Fibroblast of lung (primary cell): ENCODE data around the gene POLR2B. TPM values are rescaled to one million over a fixed set of nuclear protein-coding genes. Genes with fewer than 3 reads are reported as not detected.

Experiments used
- DNase-seq, 2 donors: peaks; one replicate each; pipeline versions ENCODE4 v3.0.0 to v3.0.0-alpha.2; 2010; ENCODE audit warnings: low read depth in 2 of 2
- H2AFZ ChIP-seq: 2 replicates; pipeline ENCODE4 v1.5.1; 2012; ENCODE audit warnings: low read length, control low read depth, inconsistent platforms
- H3K27ac ChIP-seq: 2 replicates; pipeline ENCODE4 v1.5.1; 2011; ENCODE audit warnings: low read length, control low read depth; ENCODE audit not compliant: insufficient read depth
- H3K27me3 ChIP-seq: 2 replicates; pipeline ENCODE4 v1.5.1; 2011; ENCODE audit warnings: mild to moderate bottlenecking, low read length; ENCODE audit not compliant: control insufficient read depth, insufficient read depth
- H3K36me3 ChIP-seq: 2 replicates; pipeline ENCODE4 v1.5.1; 2011; ENCODE audit warnings: low read length; ENCODE audit not compliant: control insufficient read depth, insufficient read depth
- H3K4me1 ChIP-seq: 2 replicates; pipeline ENCODE4 v1.5.1; 2011; ENCODE audit warnings: low read length; ENCODE audit not compliant: control insufficient read depth, insufficient read depth; ENCODE audit errors: extremely low read depth
- H3K4me2 ChIP-seq: 2 replicates; pipeline ENCODE4 v1.5.1; 2011; ENCODE audit warnings: low read length, control low read depth; ENCODE audit not compliant: insufficient read depth; ENCODE audit errors: extremely low read depth
- H3K4me3 ChIP-seq, 4 experiments: fragments of 200-600 bp in 1 of 4; sonication (generic) in 1 of 4; replicated peaks in 1 of 4; 2 replicates each; pipeline ENCODE4 v1.5.1; 2011 to 2016; ENCODE audit warnings: low read length in 4 of 4, low read depth in 3 of 4, mild to moderate bottlenecking in 3 of 4, control low read depth in 2 of 4, inconsistent platforms in 1 of 4, mixed read lengths in 1 of 4; ENCODE audit not compliant: insufficient read depth in 1 of 4; ENCODE audit errors: control extremely low read depth in 1 of 4
- H3K79me2 ChIP-seq: 2 replicates; pipeline ENCODE4 v1.5.1; 2012; ENCODE audit warnings: mild to moderate bottlenecking, low read length, inconsistent platforms; ENCODE audit not compliant: control insufficient read depth, insufficient read depth
- H3K9ac ChIP-seq: 2 replicates; pipeline ENCODE4 v1.5.1; 2011; ENCODE audit warnings: mild to moderate bottlenecking, low read length, control low read depth; ENCODE audit not compliant: insufficient read depth
- H3K9me3 ChIP-seq: 2 replicates; pipeline ENCODE4 v1.5.1; 2012; ENCODE audit warnings: low read depth, low read length; ENCODE audit not compliant: control insufficient read depth, insufficient read depth
- H4K20me1 ChIP-seq: 2 replicates; pipeline ENCODE4 v1.5.1; 2011; ENCODE audit warnings: low read length; ENCODE audit not compliant: control insufficient read depth, insufficient read depth; ENCODE audit errors: extremely low read depth
- EZH2 ChIP-seq: IDR thresholded peaks from 2 replicates; pipeline ENCODE4 v1.5.1; 2012; ENCODE audit warnings: low read length, control low read depth, mild to moderate bottlenecking; ENCODE audit errors: missing control alignments
- polyA plus RNA-seq, 2 donors: library from polyadenylated mRNA; depleted of rRNA in 1 of 2; stranded (reverse) in 1 of 2; unstranded in 1 of 2; fragments of >200 nt; gene quantifications; 2 replicates each; pipeline ENCODE4 v1.2.1, GENCODE V29; 2011 to 2012; ENCODE audit warnings: missing spikeins in 1 of 2
- total RNA-seq: library from RNA; depleted of rRNA; stranded (reverse); fragments of >200 nt; gene quantifications from 2 replicates; pipeline ENCODE4 v1.2.1, GENCODE V29; 2014
- TF ChIP-seq, protein P1 (sequence below), 2 donors: IDR thresholded peaks in 1 of 2; conservative IDR thresholded peaks in 1 of 2; 1 replicate in 1 of 2; 2 replicates in 1 of 2; pipeline ENCODE4 v1.5.1; 2011 to 2012; ENCODE audit warnings: low read length in 2 of 2, control low read depth in 1 of 2, inconsistent platforms in 1 of 2, low read depth in 1 of 2, mild to moderate bottlenecking in 1 of 2

POLR2B gene
- total and polyA plus RNA-seq, 2 donors (not counting 1 experiment from before 2014, with no cell fraction given) = 104 to 105 TPM

DNA sequence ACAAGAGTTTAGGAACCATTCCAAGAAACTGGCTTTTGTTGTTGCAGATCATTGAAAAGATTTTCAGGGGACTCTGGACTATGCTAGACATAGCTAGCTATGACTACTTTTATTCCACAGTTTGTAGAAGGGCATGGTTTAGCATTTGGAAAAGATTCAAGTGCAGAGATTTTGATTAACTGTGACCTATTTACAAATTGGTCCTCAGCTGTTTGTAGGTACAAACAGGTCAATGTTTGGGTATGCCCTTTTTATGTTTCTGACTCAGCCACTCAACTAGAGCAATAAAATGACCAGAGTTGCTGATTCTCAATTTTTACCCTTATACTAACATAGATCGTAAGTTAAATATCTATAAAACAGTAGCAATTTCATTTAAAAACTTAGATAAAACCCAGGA, 84.8 kb downstream of the POLR2B start:
- no peak for TF ChIP-seq EZH2
- TF ChIP-seq, protein P1, sequence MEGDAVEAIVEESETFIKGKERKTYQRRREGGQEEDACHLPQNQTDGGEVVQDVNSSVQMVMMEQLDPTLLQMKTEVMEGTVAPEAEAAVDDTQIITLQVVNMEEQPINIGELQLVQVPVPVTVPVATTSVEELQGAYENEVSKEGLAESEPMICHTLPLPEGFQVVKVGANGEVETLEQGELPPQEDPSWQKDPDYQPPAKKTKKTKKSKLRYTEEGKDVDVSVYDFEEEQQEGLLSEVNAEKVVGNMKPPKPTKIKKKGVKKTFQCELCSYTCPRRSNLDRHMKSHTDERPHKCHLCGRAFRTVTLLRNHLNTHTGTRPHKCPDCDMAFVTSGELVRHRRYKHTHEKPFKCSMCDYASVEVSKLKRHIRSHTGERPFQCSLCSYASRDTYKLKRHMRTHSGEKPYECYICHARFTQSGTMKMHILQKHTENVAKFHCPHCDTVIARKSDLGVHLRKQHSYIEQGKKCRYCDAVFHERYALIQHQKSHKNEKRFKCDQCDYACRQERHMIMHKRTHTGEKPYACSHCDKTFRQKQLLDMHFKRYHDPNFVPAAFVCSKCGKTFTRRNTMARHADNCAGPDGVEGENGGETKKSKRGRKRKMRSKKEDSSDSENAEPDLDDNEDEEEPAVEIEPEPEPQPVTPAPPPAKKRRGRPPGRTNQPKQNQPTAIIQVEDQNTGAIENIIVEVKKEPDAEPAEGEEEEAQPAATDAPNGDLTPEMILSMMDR (conservative IDR thresholded peaks at IDR 0.05 in 1 of 2, IDR thresholded peaks at IDR 0.05 in 1 of 2; ENCODE audit: low read depth in 1 of 2, low read length in 2 of 2) = no peak
- Histone ChIP-seq H3K9ac (no peak overlapping the region), H3K4me2 (no peak overlapping the region), H2AFZ (no peak overlapping the region), H4K20me1 (no peaks in the 10 kb centered on the region), H3K79me2 (peaks cover 2% of the 10 kb centered on the region), H3K9me3 (no peaks in the 10 kb centered on the region), H3K4me1 (peaks cover 17% of the 10 kb centered on the region), H3K4me3 (no peak overlapping the region), H3K36me3 (no peaks in the 10 kb centered on the region), H3K27ac (no peak overlapping the region), H3K27me3 (no peaks in the 10 kb centered on the region)
- DNase-seq = no peak

DNA sequence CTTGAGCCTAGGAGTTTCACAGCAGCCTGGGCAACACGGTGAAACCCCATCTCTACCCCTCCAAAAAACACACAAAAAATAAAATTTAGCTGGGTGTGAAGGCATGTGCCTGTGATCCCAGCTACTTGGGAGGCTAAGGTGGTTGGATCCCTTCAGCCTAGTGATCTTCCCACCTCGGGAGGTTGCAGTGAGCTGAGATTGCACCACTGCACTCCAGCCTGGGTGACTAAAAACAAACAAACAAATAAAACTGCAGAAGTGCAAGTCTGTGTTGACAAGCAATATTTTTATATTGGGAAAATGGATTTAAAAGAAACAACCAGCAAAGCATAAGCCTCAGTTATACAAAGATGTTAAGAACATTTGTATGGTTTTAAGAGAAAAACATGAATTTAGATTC, 85.4 kb downstream of the POLR2B start:
- H2AFZ ChIP-seq = no peak overlapping the region
- H3K79me2 ChIP-seq = peaks cover 3% of the 10 kb centered on the region
- H3K4me3 ChIP-seq = no peak overlapping the region
- H3K9ac ChIP-seq = no peak overlapping the region
- peaks cover 20% of the 10 kb centered on the region for H3K4me1 ChIP-seq
- no peak for TF ChIP-seq EZH2
- TF ChIP-seq, protein P1 (conservative IDR thresholded peaks at IDR 0.05 in 1 of 2, IDR thresholded peaks at IDR 0.05 in 1 of 2; ENCODE audit: low read depth in 1 of 2, low read length in 2 of 2) = no peak
- no peak overlapping the region for H3K4me2 ChIP-seq
- no peaks in the 10 kb centered on the region for H4K20me1 ChIP-seq
- H3K27me3 ChIP-seq = no peaks in the 10 kb centered on the region
- H3K36me3 ChIP-seq = no peaks in the 10 kb centered on the region
- no peak for DNase-seq
- peak overlapping the region; percentile 37 for H3K27ac ChIP-seq
- H3K9me3 ChIP-seq = no peaks in the 10 kb centered on the region

DNA sequence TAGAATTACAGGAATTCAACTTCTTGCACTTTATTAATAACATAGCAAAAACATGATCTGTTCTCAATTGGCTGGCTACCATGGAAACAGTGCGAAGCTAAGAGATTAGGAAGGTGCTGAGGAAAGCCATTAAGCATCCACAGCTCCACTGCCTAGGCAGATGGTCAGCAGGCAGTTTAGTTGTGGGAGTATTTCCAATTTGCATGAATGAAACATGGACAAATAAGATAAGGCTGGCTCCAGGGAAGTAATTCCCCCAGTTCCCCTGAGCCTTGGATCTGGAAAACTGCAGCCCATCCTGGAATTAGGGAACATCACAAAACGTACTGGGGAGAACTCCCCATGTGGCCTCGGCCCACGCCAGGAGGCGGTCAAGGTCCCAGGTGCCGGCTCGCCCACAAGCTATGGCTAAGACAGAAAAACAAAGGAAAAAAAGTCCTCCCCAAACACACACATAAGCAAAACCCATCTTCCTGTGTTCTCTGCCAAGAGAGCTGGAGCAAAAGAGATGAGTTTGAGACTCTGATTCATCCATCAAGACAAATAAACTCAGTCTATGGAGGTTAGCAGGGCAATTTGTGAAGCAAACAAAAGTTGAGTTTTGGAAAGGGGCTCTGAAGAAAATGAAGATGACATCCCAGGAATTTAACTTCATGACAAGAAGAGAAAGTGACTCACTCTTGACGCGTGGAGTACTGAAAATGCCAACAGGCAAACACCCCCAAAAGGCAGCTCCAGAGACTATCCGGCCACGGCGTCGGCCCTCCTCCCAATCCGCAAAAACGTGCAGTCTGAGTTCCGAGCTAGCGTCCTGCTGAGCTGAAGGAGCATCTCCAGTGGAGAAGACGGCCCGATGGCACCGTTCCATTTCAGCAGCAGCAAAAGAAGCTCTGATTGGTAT, 86.4 kb downstream of the POLR2B start:
- H3K4me2 ChIP-seq = peak overlapping the region; percentile 66
- TF ChIP-seq EZH2 = no peak
- TF ChIP-seq, protein P1 (conservative IDR thresholded peaks at IDR 0.05 in 1 of 2, IDR thresholded peaks at IDR 0.05 in 1 of 2; ENCODE audit: low read depth in 1 of 2, low read length in 2 of 2) = no peak
- peaks cover 7% of the 10 kb centered on the region for H3K79me2 ChIP-seq
- DNase-seq = peak; percentile 83 to 99
- H2AFZ ChIP-seq = no peak overlapping the region
- H4K20me1 ChIP-seq = no peaks in the 10 kb centered on the region
- H3K4me1 ChIP-seq = peaks cover 20% of the 10 kb centered on the region
- peak overlapping the region; percentile 88 for H3K27ac ChIP-seq
- peak overlapping the region in 2 of 4 experiments; percentile 19 to 26 for H3K4me3 ChIP-seq
- no peak overlapping the region for H3K9ac ChIP-seq
- H3K27me3 ChIP-seq = no peaks in the 10 kb centered on the region
- H3K36me3 ChIP-seq = no peaks in the 10 kb centered on the region
- no peaks in the 10 kb centered on the region for H3K9me3 ChIP-seq
